ENCODE data around the gene PARS2. TPM values are rescaled to one million over a fixed set of nuclear protein-coding genes. Genes with fewer than 3 reads are reported as not detected.
A peak's percentile ranks its signal among the peaks of the same experiment; 100 is the strongest.

The PARS2 gene
- total RNA-seq, 1 experiment from 2014 or later = 10.2 TPM

DNA sequence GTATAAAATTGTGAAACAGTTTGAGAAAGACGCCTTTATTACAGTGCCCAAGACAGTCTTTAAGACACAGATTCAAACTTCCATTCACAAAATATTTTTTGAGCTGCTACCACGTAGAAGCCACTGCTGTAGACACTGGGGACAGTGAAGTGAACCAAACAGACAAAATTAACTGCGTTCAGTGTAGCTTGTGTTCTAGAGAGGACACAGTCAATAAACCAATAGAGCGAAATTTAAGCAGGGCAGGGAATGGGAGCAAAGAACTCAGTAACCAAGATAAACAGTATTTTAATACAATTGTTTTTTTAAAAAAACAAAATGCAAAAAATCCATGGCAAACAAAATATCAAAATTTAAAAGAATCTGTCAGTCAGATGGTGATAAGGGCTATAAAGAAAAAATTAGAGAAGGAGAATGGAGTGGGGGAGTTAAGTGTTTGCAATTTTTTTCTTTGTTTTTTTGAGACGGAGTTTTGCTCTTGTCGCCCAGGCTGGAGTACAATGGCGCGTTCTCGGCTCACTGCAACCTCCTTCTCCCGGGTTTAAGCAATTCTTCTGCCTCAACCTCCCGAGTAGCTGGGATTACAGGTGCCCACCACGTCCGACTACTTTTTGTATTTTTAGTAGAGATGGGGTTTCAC is 719 bp upstream of the PARS2 start:
- no peak overlapping the region for H3T11ph ChIP-seq (ENCODE audit: low read length)
- H4K5ac ChIP-seq (ENCODE audit: insufficient read length, low read depth, low read length) = no peak overlapping the region
- peak overlapping the region; percentile 24 for H2AFZ ChIP-seq (ENCODE audit: low read length)
- H2AK5ac ChIP-seq (ENCODE audit: insufficient read length, low read length) = no peak overlapping the region
- no peaks in the 10 kb centered on the region for H3K4me1 ChIP-seq (ENCODE audit: insufficient read depth, low read length)
- TF ChIP-seq CTCF (conservative IDR thresholded peaks at IDR 0.05) = no peak
- H3K79me2 ChIP-seq (ENCODE audit: insufficient read depth, low read length) = no peaks in the 10 kb centered on the region
- H2BK12ac ChIP-seq (ENCODE audit: insufficient read length, low read depth, low read length) = no peak overlapping the region
- Mint-ChIP-seq H3K4me1 (peaks cover 30 to 33% of the 10 kb centered on the region in 2 experiments), H3K27ac (peak overlapping the region in 2 of 3 experiments; percentile 4 to 20; a peak in 5 of 7 replicates), H3K4me3 (peak overlapping the region; percentile 95), H3K9me3 (no peaks in the 10 kb centered on the region), H3K36me3 (ENCODE audit: insufficient read depth in 1 of 3, low read depth in 3 of 3) (no peaks in the 10 kb centered on the region; a peak in 1 of 7 replicates), H3K27me3 (ENCODE audit: low read depth) (no peaks in the 10 kb centered on the region; the same call in 1 of the 2 replicates)
- DNase-seq = no peak
- no CpG with 5 or more reads among the region's 13 CpGs for WGBS (ENCODE audit: extremely low coverage, insufficient read length, low lambda C conversion rate)
- H4K8ac ChIP-seq (replicated peaks; ENCODE audit: insufficient read length, low read depth, low read length) = no peak overlapping the region
- H2BK120ac ChIP-seq (ENCODE audit: low read depth, low read length, poor library complexity, severe bottlenecking) = no peak overlapping the region
- H3K27me3 ChIP-seq (ENCODE audit: insufficient read depth, low read length) = no peaks in the 10 kb centered on the region
- no peaks in the 10 kb centered on the region for H3K79me1 ChIP-seq (ENCODE audit: insufficient read depth, low read depth, low read length, poor library complexity, severe bottlenecking)
- peaks cover 4% of the 10 kb centered on the region for H3K23me2 ChIP-seq (ENCODE audit: insufficient read length, low read depth, low read length, poor library complexity, severe bottlenecking)
- no peak overlapping the region for H3K27ac ChIP-seq (ENCODE audit: insufficient read length, low read depth, low read length)
- no peak overlapping the region for H2BK20ac ChIP-seq (ENCODE audit: low read depth, low read length, poor library complexity, severe bottlenecking)
- H3K14ac ChIP-seq (ENCODE audit: insufficient read depth, low read length) = no peak overlapping the region
- no peak overlapping the region for H2BK15ac ChIP-seq (ENCODE audit: low read depth, low read length)
- no peak overlapping the region for H3K9ac ChIP-seq (ENCODE audit: extremely low read depth, insufficient read length, low read length)
- H4K20me1 ChIP-seq (ENCODE audit: control insufficient read depth, insufficient read depth, insufficient read length) = no peaks in the 10 kb centered on the region
- peak overlapping the region; percentile 47 for H3K4me2 ChIP-seq (ENCODE audit: insufficient read depth, insufficient read length, low read length)
- H3K9me3 ChIP-seq (ENCODE audit: control insufficient read depth, low read depth, low read length) = no peaks in the 10 kb centered on the region
- H3K23ac ChIP-seq (ENCODE audit: insufficient read length, low read depth, low read length) = no peak overlapping the region
- no peak overlapping the region for H3K18ac ChIP-seq (ENCODE audit: insufficient read length, low read depth, low read length)
- H3K4ac ChIP-seq (ENCODE audit: low read depth, low read length) = no peak overlapping the region
- H2BK5ac ChIP-seq (ENCODE audit: insufficient read length, low read length) = no peak overlapping the region
- no peak overlapping the region for H3K56ac ChIP-seq (ENCODE audit: insufficient read length, low read depth, low read length)
- no peak overlapping the region for H4K91ac ChIP-seq (ENCODE audit: insufficient read length, low read depth, low read length)
